Endothelial cell (in vitro differentiated cells): ENCODE data around the gene SUSD6. TPM values are rescaled to one million over a fixed set of nuclear protein-coding genes. Genes with fewer than 3 reads are reported as not detected.

ENCODE experiments used
- DNase-seq: peaks from one replicate; pipeline ENCODE4 v3.0.0; 2021; ENCODE audit warnings: low spot score
- H3K27ac Mint-ChIP-seq: one replicate; pipeline ENCODE4 v1.8.0; 2021; ENCODE audit warnings: mixed read lengths, inconsistent platforms; ENCODE audit not compliant: unreplicated experiment
- H3K27me3 Mint-ChIP-seq: one replicate; pipeline ENCODE4 v1.8.0; 2021; ENCODE audit warnings: mild to moderate bottlenecking, moderate library complexity, mixed read lengths, inconsistent platforms; ENCODE audit not compliant: unreplicated experiment
- H3K36me3 Mint-ChIP-seq: one replicate; pipeline ENCODE4 v1.8.0; 2021; ENCODE audit warnings: mild to moderate bottlenecking, low read depth, mixed read lengths, inconsistent platforms; ENCODE audit not compliant: unreplicated experiment
- H3K4me1 Mint-ChIP-seq: one replicate; pipeline ENCODE4 v1.8.0; 2021; ENCODE audit warnings: mild to moderate bottlenecking, mixed read lengths, inconsistent platforms; ENCODE audit not compliant: unreplicated experiment
- H3K4me3 Mint-ChIP-seq: one replicate; pipeline ENCODE4 v1.8.0; 2021; ENCODE audit warnings: mild to moderate bottlenecking, mixed read lengths, inconsistent platforms; ENCODE audit not compliant: unreplicated experiment
- H3K9me3 Mint-ChIP-seq: one replicate; pipeline ENCODE4 v1.8.0; 2021; ENCODE audit warnings: mixed read lengths, inconsistent platforms; ENCODE audit not compliant: unreplicated experiment
- total RNA-seq: library from RNA; stranded (reverse); fragmentation: NEBNext Ultra II Directional; extraction: Animal tissue kit (Norgen Biotek cat#: 25700); gene quantifications from one replicate; pipeline ENCODE4 v1.2.1, GENCODE V29; 2021; ENCODE audit not compliant: unreplicated experiment
- TF ChIP-seq, protein P1 (sequence below): fragments of 200-600 bp; sonication (generic); IDR thresholded peaks from one replicate; pipeline ENCODE4 v1.5.0; 2021; ENCODE audit warnings: antibody characterized with exemption; ENCODE audit not compliant: unreplicated experiment

The SUSD6 gene
- total RNA-seq, 1 donor from 2014 or later, result 71.5 TPM

GRCh38 chr14:69756298-69756697 lies 144.9 kb downstream of the SUSD6 start:
- TF ChIP-seq, protein P1, sequence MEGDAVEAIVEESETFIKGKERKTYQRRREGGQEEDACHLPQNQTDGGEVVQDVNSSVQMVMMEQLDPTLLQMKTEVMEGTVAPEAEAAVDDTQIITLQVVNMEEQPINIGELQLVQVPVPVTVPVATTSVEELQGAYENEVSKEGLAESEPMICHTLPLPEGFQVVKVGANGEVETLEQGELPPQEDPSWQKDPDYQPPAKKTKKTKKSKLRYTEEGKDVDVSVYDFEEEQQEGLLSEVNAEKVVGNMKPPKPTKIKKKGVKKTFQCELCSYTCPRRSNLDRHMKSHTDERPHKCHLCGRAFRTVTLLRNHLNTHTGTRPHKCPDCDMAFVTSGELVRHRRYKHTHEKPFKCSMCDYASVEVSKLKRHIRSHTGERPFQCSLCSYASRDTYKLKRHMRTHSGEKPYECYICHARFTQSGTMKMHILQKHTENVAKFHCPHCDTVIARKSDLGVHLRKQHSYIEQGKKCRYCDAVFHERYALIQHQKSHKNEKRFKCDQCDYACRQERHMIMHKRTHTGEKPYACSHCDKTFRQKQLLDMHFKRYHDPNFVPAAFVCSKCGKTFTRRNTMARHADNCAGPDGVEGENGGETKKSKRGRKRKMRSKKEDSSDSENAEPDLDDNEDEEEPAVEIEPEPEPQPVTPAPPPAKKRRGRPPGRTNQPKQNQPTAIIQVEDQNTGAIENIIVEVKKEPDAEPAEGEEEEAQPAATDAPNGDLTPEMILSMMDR, result no peak
- no peak overlapping the region for H3K4me3 Mint-ChIP-seq
- no peaks in the 10 kb centered on the region for H3K36me3 Mint-ChIP-seq
- no peaks in the 10 kb centered on the region for H3K4me1 Mint-ChIP-seq
- H3K27me3 Mint-ChIP-seq, result peaks cover 4% of the 10 kb centered on the region
- no peak overlapping the region for H3K27ac Mint-ChIP-seq
- no peak for DNase-seq
- H3K9me3 Mint-ChIP-seq, result no peaks in the 10 kb centered on the region

GRCh38 chr14:69760810-69761209 lies 149.4 kb downstream of the SUSD6 start:
- no peaks in the 10 kb centered on the region for H3K4me1 Mint-ChIP-seq
- H3K27ac Mint-ChIP-seq, result peak overlapping the region; percentile 52
- no peaks in the 10 kb centered on the region for H3K36me3 Mint-ChIP-seq
- no peak overlapping the region for H3K4me3 Mint-ChIP-seq
- TF ChIP-seq, protein P1, result no peak
- H3K27me3 Mint-ChIP-seq, result no peaks in the 10 kb centered on the region
- DNase-seq, result no peak
- no peaks in the 10 kb centered on the region for H3K9me3 Mint-ChIP-seq

- TF ChIP-seq, protein P1, result no peak
- no peak for DNase-seq
- H3K4me1 Mint-ChIP-seq, result peaks cover 16% of the 10 kb centered on the region
- H3K9me3 Mint-ChIP-seq, result no peaks in the 10 kb centered on the region
- H3K27ac Mint-ChIP-seq, result no peak overlapping the region
- H3K27me3 Mint-ChIP-seq, result peaks cover 19% of the 10 kb centered on the region
- peak overlapping the region; percentile 20 for H3K4me3 Mint-ChIP-seq
- H3K36me3 Mint-ChIP-seq, result peaks cover 12% of the 10 kb centered on the region
Measured at GRCh38 chr14:69763761-69764510, 152.5 kb downstream of the SUSD6 start.

Other genes with a start within 250 kb of the SUSD6 start
- gene ERH, start 213.3 kb upstream of the SUSD6 start, total RNA-seq, result 282 TPM
- gene SLC39A9, start 212.9 kb upstream of the SUSD6 start, total RNA-seq, result 41.2 TPM
- gene PLEKHD1, start 126.9 kb upstream of the SUSD6 start, total RNA-seq, result 0.80 TPM
- gene CCDC177, start 36.7 kb upstream of the SUSD6 start, total RNA-seq, result not detected
- 241 TPM for gene SRSF5, start 155.5 kb downstream of the SUSD6 start, total RNA-seq
- not detected for gene SLC10A1, start 185.6 kb downstream of the SUSD6 start, total RNA-seq